Measurements from ENCODE around the gene CYP1B1.
"Not testable (repeated sequence)": the region's sequence is repeated elsewhere in the genome, so short reads cannot be mapped to it uniquely, and the experiment has no call there.

- TF ChIP-seq EZH2 (IDR thresholded peaks at IDR 0.05; ENCODE audit: insufficient read depth, poor library complexity, severe bottlenecking); EZH2phosphoT487 (IDR thresholded peaks at IDR 0.05; ENCODE audit: insufficient read depth, low read depth): not testable (repeated sequence)
These were observed 10.2 kb upstream of the CYP1B1 start for GRCh38 chr2:38085998-38086698.
